ENCODE data around the gene ERGIC2. TPM values are rescaled to one million over a fixed set of nuclear protein-coding genes. Genes with fewer than 3 reads are reported as not detected.

ERGIC2 gene
- total RNA-seq, 2 donors from 2014 or later = 59.0 to 73.9 TPM

DNA sequence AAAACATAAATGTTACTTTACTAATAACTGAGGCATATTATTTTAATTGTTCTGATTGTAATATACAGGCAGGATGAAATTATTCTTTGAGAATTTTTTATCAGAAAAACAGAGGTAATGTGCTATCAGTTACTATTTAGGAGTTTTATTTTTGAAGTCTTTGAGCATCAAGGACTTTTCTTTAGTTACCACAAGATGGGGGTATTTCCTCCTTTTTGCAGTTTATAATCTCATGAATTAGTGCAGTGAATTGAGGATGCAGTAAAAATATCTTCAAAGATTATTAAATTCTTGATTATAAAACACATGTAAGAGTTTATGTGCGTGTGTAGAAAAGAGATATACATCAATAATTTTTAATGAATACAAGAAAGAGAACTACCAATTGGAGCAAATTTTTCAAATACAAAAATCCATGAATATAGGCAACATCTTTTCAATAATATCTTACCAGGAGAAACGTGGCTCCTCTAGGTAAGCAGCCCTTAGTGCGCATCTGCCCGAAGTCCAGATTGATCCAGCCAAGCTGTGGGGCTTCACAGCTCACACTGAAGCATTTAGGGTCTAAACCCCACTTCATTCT is 71.6 kb downstream of the ERGIC2 start:
- DNase-seq (ENCODE audit: low spot score) = no peak
- Histone ChIP-seq H3K36me3 (no peaks in the 10 kb centered on the region), H3K27me3 (no peaks in the 10 kb centered on the region), H3K27ac (no peak overlapping the region), H3K9me3 (no peaks in the 10 kb centered on the region), H3K4me3 (no peak overlapping the region), H3K4me1 (peaks cover 0 to 1% of the 10 kb centered on the region in 2 donors)
- TF ChIP-seq, protein P1, sequence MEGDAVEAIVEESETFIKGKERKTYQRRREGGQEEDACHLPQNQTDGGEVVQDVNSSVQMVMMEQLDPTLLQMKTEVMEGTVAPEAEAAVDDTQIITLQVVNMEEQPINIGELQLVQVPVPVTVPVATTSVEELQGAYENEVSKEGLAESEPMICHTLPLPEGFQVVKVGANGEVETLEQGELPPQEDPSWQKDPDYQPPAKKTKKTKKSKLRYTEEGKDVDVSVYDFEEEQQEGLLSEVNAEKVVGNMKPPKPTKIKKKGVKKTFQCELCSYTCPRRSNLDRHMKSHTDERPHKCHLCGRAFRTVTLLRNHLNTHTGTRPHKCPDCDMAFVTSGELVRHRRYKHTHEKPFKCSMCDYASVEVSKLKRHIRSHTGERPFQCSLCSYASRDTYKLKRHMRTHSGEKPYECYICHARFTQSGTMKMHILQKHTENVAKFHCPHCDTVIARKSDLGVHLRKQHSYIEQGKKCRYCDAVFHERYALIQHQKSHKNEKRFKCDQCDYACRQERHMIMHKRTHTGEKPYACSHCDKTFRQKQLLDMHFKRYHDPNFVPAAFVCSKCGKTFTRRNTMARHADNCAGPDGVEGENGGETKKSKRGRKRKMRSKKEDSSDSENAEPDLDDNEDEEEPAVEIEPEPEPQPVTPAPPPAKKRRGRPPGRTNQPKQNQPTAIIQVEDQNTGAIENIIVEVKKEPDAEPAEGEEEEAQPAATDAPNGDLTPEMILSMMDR (IDR thresholded peaks at IDR 0.05) = peak in 1 of 2 donors; percentile 53

DNA sequence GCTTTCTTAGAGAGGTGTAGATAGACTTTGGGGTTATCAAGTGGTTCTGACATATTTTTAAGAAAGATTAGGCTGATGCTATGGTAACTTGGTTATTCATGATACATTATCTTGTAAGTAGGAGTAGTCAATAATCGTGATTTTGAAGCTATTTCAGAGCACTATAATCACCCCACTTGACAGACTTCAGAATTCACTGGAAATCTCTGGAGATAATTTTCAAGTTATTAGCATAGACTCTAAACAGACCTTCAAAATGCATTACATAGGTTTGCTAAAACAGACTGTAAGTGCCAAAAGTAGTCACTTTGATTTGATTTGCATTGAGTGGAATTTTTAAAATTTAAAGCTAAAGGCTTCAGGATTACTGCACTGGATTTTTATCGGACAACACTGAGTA is 74.3 kb downstream of the ERGIC2 start:
- no peak overlapping the region for H3K27ac ChIP-seq
- no peaks in the 10 kb centered on the region for H3K27me3 ChIP-seq
- no peaks in the 10 kb centered on the region for H3K4me1 ChIP-seq
- no peaks in the 10 kb centered on the region for H3K9me3 ChIP-seq
- no peak overlapping the region for H3K4me3 ChIP-seq
- TF ChIP-seq, protein P1 (IDR thresholded peaks at IDR 0.05) = no peak
- no peaks in the 10 kb centered on the region for H3K36me3 ChIP-seq
- DNase-seq (ENCODE audit: low spot score) = no peak

DNA sequence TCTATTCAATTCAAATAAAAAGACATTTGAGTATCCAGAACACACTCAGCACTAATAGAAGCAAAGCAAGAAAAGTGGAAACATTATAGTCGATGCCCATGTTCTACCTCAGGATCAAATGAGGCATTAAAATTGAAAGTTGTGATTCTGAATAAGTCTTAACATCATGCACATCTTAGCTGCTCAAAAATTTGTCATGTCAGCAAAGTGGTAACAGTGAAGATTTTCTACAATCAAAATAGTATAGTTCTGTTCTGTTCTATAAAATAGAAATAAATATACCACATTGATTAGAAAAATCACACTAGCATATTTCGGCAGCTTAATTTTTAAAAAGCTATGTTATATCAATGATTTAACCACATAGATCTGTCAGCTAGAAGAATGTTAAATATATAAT is 74.7 kb downstream of the ERGIC2 start:
- Histone ChIP-seq H3K4me1 (no peaks in the 10 kb centered on the region), H3K9me3 (no peaks in the 10 kb centered on the region), H3K27ac (no peak overlapping the region), H3K27me3 (no peaks in the 10 kb centered on the region), H3K4me3 (no peak overlapping the region), H3K36me3 (no peaks in the 10 kb centered on the region)
- DNase-seq (ENCODE audit: low spot score) = no peak
- TF ChIP-seq, protein P1 (IDR thresholded peaks at IDR 0.05) = no peak

DNA sequence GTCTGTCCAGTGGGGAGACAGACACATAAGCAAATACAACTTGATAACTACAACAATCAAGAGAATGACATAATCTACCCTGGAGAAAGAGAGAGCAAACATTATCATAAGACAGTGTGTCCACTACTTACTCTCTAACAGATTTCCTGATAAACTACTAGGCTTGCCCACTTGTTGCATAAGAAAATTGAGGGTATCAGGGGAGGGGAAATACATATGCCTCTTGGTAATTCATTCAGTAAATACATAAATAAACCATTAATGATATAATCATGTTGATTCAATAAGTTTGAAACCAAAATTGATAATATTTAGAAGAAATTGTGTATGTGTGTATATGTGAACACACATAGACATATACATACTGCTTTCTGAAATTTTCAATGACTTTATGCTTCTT is 76.6 kb downstream of the ERGIC2 start:
- Histone ChIP-seq H3K27me3 (no peaks in the 10 kb centered on the region), H3K27ac (no peak overlapping the region), H3K4me3 (no peak overlapping the region), H3K36me3 (no peaks in the 10 kb centered on the region), H3K4me1 (no peaks in the 10 kb centered on the region), H3K9me3 (no peaks in the 10 kb centered on the region)
- TF ChIP-seq, protein P1 (IDR thresholded peaks at IDR 0.05) = no peak
- no peak for DNase-seq (ENCODE audit: low spot score)

DNA sequence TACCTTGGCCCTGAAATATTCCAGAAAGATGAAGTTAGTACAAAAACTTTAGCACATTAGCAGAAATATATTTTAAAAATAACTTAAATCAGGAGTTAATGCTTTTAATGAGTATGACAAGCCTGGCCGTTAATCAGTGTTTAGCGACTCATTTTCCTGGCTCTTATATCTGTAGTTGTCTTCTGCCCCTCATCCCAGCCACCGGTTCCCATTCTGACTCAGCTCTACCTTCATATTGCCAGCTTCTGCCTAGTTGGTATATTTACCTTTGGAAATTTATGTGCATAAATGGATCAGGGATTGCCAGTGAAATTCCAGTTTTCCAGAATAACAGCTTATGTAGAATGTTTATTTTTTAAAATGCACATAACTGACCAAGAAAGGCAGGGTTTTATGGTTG is 79.9 kb downstream of the ERGIC2 start:
- Histone ChIP-seq H3K4me1 (no peaks in the 10 kb centered on the region), H3K36me3 (no peaks in the 10 kb centered on the region), H3K9me3 (no peaks in the 10 kb centered on the region), H3K4me3 (no peak overlapping the region), H3K27me3 (no peaks in the 10 kb centered on the region), H3K27ac (no peak overlapping the region)
- TF ChIP-seq, protein P1 (IDR thresholded peaks at IDR 0.05) = no peak
- DNase-seq (ENCODE audit: low spot score) = no peak

DNA sequence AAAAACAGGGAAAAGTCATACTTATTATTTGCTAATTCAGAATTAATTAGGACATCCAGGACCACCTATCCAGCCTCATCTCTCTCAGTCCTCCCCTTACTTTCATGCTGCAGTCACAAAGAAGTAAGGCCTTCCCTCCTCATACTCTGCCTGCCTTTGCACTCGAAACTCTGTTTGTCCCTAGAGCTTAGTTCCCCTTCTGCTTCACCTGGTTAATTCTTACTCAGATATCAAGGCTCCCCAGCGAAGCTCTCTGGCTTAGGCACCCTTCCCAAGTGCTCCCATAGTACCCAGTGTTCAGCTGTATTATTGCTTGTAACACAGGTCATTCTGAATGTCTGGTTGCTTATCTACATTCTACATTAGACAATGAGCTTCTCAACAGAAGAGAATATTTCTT is 81.3 kb downstream of the ERGIC2 start:
- Histone ChIP-seq H3K4me3 (no peak overlapping the region), H3K27ac (no peak overlapping the region), H3K27me3 (no peaks in the 10 kb centered on the region), H3K9me3 (no peaks in the 10 kb centered on the region), H3K4me1 (no peaks in the 10 kb centered on the region), H3K36me3 (no peaks in the 10 kb centered on the region)
- DNase-seq (ENCODE audit: low spot score) = no peak
- TF ChIP-seq, protein P1 (IDR thresholded peaks at IDR 0.05) = no peak

Measured in right atrium auricular region (tissue), 2 donors.